ENCODE measurements around the gene ANGPTL1.

ANGPTL1 gene, protein sequence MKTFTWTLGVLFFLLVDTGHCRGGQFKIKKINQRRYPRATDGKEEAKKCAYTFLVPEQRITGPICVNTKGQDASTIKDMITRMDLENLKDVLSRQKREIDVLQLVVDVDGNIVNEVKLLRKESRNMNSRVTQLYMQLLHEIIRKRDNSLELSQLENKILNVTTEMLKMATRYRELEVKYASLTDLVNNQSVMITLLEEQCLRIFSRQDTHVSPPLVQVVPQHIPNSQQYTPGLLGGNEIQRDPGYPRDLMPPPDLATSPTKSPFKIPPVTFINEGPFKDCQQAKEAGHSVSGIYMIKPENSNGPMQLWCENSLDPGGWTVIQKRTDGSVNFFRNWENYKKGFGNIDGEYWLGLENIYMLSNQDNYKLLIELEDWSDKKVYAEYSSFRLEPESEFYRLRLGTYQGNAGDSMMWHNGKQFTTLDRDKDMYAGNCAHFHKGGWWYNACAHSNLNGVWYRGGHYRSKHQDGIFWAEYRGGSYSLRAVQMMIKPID

DNA sequence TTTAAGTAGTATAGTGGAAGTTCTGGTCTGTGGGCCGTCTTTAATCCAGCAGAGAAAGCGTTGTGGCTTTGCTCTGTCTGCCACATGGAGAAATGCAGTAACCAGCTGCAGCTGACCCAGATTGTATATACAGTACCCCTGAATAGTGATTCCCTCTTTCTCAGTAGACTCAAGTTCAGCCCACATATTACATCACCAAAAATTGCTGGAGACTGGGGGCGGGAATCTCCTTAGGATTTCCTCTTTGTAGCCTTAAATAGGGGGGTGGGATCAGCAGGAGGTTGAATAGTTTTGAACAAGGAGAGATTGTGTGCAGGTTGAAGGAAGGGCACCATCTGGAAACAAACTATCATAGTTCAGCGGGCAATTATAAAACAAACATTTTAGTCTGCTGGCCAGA is at the start of gene ANGPTL1:
ANGPTL1 (minus strand) TSS at position 134 of the 400 bp plus-strand sequence. CDS start 5,301 bp downstream, outside the sequence.
- no peak for DNase-seq

DNA sequence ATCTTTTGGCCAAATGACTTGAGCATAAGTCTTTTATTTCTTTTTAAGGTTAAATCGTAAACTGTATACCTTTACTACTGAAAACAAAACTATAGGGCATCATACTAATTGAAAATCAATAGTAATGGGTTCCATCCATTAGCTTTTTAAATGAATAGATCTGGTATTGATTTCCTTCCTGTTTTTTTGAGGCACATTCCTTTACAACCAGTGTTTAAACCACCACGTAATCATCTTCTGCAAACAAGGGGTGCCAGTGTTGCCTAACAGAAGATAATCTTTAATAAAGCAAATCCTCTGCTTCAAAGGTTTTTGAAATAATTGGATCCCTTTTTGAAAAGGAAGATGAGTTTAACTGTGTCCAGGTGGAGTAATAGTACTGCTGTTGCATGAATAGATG is 48.7 kb upstream of the ANGPTL1 start:
- DNase-seq = no peak

GRCh38 chr1:178918955-178919354 is 48.1 kb upstream of the ANGPTL1 start:
- no peak for DNase-seq

DNA sequence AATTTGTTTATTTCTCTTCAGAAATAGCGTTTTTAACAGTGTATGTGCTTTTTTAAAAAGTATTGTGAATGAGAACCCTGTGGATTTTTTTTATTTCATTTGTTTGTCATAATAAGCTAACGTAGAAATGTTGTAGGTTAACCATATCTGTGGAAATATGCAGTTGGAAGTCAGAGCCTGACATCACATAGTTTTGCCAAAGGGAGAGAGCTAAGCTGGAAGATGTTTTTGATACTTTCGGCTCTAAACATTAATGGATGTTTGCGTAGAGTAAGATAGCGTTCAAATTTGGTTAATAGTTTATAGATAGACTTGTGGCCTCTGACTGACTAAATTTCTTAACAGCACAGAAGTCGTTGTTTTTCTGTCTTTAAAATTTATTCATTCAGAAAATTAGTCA is 47.4 kb upstream of the ANGPTL1 start:
- no peak for DNase-seq

GRCh38 chr1:178916448-178917174 is 45.7 kb upstream of the ANGPTL1 start:
- no peak for DNase-seq

DNA sequence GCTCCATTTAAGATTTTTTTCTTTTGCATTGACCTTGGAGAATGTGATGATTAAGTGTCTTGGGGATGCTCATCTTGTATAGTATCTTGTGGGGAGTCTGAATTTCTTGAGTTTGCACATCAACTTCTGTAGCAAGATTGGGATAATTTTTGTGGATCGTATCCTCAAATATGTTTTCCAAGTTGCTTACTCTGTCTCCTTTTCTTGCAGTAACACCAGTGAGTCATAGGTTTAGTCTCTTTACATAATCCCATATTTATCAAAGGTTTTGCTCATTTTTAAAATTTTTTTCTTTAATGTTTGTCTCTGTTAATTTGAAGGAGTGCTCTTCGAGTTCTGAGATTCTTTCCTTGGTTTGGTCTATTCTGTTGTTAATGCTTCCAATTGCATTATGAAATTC is 41.7 kb upstream of the ANGPTL1 start:
- DNase-seq = no peak

DNA sequence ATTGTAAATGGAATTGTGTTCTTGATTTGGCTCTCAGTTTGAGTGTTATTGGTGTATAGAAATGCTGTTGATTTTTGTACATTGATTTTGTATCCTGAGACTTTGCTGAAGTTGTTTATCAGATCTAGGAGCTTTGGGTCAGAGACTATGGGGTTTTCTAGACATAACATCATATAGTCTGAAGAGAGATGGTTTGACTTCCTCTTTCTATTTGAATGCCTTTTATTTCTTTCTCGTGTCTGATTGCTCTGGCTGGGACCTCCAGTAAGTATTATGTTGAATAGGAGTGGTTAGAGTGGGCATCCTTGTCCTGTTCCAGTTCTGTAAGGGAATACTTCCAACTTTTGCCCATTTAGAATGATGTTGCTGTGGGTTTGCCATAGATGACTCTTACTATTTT is 39.1 kb upstream of the ANGPTL1 start:
- DNase-seq = no peak

DNA sequence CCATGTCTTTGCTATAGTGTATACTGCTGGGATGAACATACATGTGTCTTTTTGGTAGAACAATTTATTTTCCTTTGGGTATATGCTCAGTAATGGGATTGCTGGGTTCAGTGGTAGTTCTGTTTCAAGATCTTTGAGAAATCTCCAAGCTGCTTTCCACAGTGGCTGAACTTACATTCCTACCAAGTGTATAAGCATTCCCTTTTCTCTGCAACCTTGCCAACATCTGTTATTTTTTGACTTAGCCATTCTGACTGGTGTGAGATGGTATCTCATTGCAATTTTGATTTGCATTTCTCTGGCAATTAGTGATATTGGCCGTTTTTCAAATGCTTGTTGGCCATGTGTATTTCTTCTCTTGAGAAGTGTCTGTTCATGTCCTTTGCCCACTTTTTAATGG is 37.5 kb upstream of the ANGPTL1 start:
- no peak for DNase-seq

GRCh38 chr1:178901482-178902125 is 30.7 kb upstream of the ANGPTL1 start:
- DNase-seq = no peak

DNA sequence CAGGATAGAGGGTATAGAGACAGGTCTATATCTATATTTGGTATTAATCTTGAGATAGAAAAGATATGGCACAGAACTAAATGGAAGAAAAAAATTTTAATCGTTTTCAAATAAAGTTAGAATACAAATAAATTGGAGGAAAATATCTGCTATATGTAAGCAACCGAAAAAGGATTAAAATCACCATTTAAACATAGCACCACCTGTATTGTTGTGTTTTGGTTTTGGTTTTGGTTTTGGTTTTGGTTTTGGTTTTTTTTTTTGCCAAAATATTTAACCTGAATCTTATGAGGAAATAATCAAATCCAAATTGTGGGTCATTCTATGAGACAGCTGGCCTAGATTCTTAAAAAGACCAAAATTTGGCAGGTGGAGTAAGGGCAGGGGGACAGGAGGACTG is 28.5 kb upstream of the ANGPTL1 start:
- no peak for DNase-seq

GRCh38 chr1:178898401-178898800 is 27.5 kb upstream of the ANGPTL1 start:
- DNase-seq = no peak

DNA sequence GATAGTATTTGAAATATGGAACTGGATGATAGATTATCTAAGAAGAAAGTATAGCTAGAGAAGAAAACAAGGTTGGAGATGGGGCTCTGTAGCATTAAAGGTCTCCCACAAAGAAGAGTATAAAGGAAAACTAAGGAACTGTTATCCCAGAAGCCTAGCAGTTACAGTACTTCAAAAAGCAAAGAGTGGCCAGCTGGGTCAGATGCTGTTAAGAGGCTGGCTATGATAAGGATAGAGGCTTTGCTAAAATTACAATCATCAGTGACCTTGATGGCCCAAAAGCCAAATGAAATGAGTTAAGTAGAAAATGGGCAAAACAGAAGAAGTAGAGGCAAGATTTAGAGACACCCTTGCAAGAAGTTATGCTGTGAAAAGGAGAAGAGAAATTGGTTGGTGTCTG is 25.1 kb upstream of the ANGPTL1 start:
- no peak for DNase-seq

- no peak for DNase-seq
These were observed 15.7 kb upstream of the ANGPTL1 start for GRCh38 chr1:178886551-178886950.

DNA sequence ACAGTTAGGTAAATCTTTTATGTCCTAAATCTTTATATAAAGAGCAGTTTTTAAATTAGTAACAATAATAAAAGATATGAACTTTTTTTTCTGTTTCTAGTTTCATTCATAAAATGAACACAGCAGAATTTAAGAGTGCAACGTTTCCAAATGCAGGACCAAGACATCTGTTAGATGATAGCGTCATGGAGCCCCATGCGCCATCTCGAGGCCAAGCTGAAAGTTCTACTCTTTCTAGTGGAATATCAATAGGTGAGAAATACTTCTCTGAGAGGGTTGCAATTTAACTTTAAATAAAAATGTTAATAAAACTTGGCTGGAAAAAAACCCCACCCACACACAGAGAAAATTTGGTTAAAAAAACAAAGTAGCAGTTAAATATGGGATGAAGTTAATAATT is 15.0 kb upstream of the ANGPTL1 start:
- DNase-seq = no peak

DNA sequence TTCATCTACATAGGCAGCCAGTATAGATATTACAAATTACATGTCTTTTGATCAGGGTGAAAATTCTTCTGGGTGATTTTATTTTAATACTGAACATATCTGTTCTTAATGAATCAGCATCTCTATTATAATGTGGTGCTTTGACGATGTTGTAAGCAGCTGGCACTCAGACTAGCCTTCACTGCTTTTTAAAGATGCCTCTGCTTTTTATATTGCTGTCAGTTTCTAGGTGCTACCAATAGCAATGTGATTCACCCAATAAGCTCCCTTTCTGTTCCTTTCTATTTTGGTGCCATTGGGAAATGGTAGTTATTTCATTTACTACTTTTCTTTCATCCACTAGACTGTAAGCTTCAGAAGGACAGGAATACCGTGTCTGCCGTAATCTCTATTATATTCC is 11.1 kb upstream of the ANGPTL1 start:
- no peak for DNase-seq

GRCh38 chr1:178877896-178878295 is 7.0 kb upstream of the ANGPTL1 start:
- DNase-seq = no peak

- DNase-seq = no peak
These were observed 5.1 kb upstream of the ANGPTL1 start for GRCh38 chr1:178875936-178876335.

- no peak for DNase-seq
These were observed 4.1 kb upstream of the ANGPTL1 start for GRCh38 chr1:178874966-178875365.

DNA sequence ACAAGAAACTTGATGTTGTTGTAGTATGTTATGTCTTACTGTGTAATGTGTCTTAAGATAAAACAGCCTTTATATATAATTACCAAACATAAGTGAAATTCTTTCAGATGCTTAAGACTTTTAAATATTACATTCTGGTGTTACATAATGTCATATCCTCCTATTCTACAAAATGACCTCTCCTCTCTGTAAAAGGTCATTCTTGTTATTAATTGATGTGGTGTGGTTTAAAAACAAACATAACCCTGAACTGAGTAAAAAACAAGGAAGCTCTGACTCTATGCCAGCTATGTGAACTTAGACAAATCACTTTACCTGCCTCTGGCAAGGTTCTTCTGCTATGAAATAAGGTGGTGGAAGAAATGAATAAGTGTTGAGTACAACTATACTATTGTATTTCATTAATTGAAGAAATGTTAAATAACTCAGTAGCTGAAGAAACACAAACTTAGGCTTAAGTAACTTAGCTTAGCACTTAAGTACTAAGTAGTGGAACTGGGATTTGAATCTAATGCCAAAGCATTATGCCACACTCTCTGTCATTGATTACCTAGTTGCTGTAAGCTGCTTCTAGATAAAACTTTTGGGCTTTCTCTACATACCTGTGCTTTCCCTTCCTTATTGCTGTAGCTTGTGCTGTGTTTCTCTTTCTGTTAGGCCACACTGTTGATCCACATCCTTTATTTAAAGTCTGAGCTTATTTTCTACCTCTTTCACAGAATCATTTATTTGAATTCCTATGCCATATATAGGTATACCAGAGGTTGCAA is 859 bp upstream of the ANGPTL1 start:
- DNase-seq = no peak

- no peak for DNase-seq
These were observed 656 bp downstream of the ANGPTL1 start for GRCh38 chr1:178870221-178870620.

DNA sequence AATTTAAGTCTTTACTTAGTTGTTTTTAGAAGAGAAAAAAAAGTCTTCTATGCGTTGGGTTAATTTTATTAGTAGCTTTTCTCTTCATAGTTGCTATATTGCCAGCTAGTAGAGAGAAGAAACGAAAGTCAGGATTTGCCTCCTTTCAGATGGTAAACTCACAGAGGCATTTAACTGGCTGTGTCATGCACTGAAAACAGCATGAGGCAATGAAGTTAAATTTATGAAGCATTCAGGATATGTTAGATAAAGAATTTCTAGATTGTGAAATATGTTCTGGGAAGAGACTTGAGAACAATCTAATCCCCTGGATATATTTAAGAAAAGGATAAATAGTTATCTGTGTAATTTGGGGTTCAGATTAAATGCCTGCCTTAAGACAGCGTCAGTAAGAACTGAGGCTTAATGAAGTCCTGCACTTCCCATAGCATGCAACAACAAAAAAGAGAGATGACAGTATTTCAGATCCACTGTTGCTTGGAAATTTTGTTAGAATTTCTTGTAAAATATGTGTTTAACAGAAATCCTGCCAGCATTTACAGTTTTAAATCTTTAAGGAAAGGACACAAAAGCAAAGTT is 1.7 kb downstream of the ANGPTL1 start:
- DNase-seq = no peak

DNA sequence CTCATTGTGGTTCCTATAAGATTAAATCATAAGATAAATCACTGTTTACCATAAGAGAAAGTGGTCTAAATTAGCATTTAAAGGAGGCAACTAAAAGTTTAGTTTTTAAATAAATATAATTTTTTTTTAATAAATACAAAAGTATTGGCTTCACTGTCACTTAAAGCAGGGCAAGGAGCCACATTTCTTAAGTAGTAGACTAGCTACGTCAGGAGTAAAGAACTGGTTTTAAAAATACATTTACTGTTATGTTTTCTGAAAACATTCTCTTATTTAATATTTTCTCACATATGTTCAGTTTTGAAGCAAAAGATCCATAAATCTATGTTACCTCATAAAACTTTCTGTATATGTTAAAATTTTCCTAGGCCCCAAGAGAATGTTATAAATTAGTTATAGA is 2.2 kb downstream of the ANGPTL1 start:
- DNase-seq = no peak

DNA sequence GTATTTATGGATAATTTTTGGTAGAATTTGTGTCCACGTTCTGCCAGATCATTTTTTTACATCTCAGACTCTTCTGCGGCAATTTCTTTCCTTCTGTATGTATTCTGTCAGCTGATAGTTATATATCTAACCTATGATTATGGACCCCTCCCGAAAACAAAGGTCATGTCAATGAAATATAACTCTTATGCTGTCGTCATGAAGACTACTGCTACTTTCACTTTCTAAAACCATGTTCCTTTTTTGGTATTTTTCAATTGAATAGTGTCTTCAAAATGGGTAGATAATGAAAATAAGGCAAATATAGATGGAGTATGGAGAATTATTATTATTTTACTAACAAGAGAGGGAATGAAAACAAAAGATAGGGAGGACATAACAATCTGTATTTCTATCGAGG is 3.2 kb downstream of the ANGPTL1 start:
- DNase-seq = no peak

Measured in CD4-positive, alpha-beta T cell treated with Interleukin-4 for 4 hours (primary cell).